H1 (cell line): ENCODE measurements around the gene CBLC.

Experiments
- BACH1 ChIP-seq: IDR thresholded peaks from 2 replicates; pipeline ENCODE4 v1.6.1; 2012; ENCODE audit warnings: low read length, improper control_type of control experiment
- BRCA1 ChIP-seq: IDR thresholded peaks from 2 replicates; pipeline ENCODE4 v1.6.1; 2012; ENCODE audit warnings: low read depth, low read length, improper control_type of control experiment
- CEBPB ChIP-seq: IDR thresholded peaks from 2 replicates; pipeline ENCODE4 v1.6.1; 2012; ENCODE audit warnings: low read depth, low read length
- CHD2 ChIP-seq: IDR thresholded peaks from 2 replicates; pipeline ENCODE4 v1.6.1; 2012; ENCODE audit warnings: low read length, improper control_type of control experiment
- CTCF ChIP-seq, 3 experiments: IDR thresholded peaks; 1 replicate in 2 of 3; 2 replicates in 1 of 3; pipeline versions ENCODE4 v1.5.1 to v1.6.1; 2011; ENCODE audit warnings: low read length in 3 of 3, mild to moderate bottlenecking in 3 of 3, inconsistent platforms in 2 of 3, low read depth in 1 of 3, moderate library complexity in 1 of 3; ENCODE audit not compliant: insufficient read depth in 1 of 3; ENCODE audit errors: control extremely low read depth in 1 of 3
- HDAC6 ChIP-seq: IDR thresholded peaks from one replicate; pipeline ENCODE4 v1.7.1; 2012; ENCODE audit warnings: low read depth, mild to moderate bottlenecking, inconsistent platforms, low read length, moderate library complexity
- MAFK ChIP-seq: IDR thresholded peaks from 2 replicates; pipeline ENCODE4 v1.6.1; 2012; ENCODE audit warnings: low read depth, mild to moderate bottlenecking, improper control_type of control experiment, low read length
- POLR2A ChIP-seq, 2 experiments: IDR thresholded peaks; 1 replicate in 1 of 2; 2 replicates in 1 of 2; pipeline ENCODE4 v1.6.1; 2011; ENCODE audit warnings: low read depth in 2 of 2, low read length in 2 of 2, mild to moderate bottlenecking in 2 of 2; ENCODE audit errors: control extremely low read depth in 1 of 2
- POLR2AphosphoS5 ChIP-seq: IDR thresholded peaks from 2 replicates; pipeline ENCODE4 v1.6.1; 2011; ENCODE audit warnings: low read depth, low read length
- RBBP5 ChIP-seq: IDR thresholded peaks from 2 replicates; pipeline ENCODE4 v1.7.1; 2012; ENCODE audit warnings: low read depth, mild to moderate bottlenecking, inconsistent platforms, low read length, moderate library complexity, borderline replicate concordance
- RFX5 ChIP-seq: IDR thresholded peaks from 2 replicates; pipeline ENCODE4 v1.6.1; 2011; ENCODE audit warnings: low read depth, low read length, improper control_type of control experiment, borderline replicate concordance
- TAF7 ChIP-seq: optimal IDR thresholded peaks from 2 replicates; pipeline ENCODE3; 2011; ENCODE audit warnings: low read depth, mild to moderate bottlenecking, inconsistent platforms, low read length, moderate library complexity, borderline replicate concordance
- TCF12 ChIP-seq: IDR thresholded peaks from 2 replicates; pipeline ENCODE4 v1.6.1; 2011; ENCODE audit warnings: low read depth, mild to moderate bottlenecking, low read length

- no peak for TF ChIP-seq TAF7
- no peak for TF ChIP-seq POLR2A (IDR thresholded peaks at IDR 0.05; ENCODE audit: control extremely low read depth in 1 of 2, low read depth in 2 of 2, low read length in 2 of 2)
- no peak for TF ChIP-seq CTCF (IDR thresholded peaks at IDR 0.05; ENCODE audit: control extremely low read depth in 1 of 3, insufficient read depth in 1 of 3, low read depth in 1 of 3, low read length in 3 of 3)
- no peak for TF ChIP-seq POLR2AphosphoS5
- TF ChIP-seq HDAC6: no peak
- no peak for TF ChIP-seq RBBP5
- no peak for TF ChIP-seq CHD2
- TF ChIP-seq TCF12: no peak
- no peak for TF ChIP-seq CEBPB
- TF ChIP-seq BRCA1: no peak
- TF ChIP-seq RFX5: no peak
- TF ChIP-seq MAFK: no peak
- TF ChIP-seq BACH1: no peak
Measured at GRCh38 chr19:44738603-44739558, 38.8 kb upstream of the CBLC start.
